NCI-H2196 treated with DMSO at 0.1 percent for 48 hours (cell line): ENCODE data around the gene ADIRF.

Experiments
- DNase-seq: peaks from one replicate; lab custom pipeline; 2025; ENCODE audit not compliant: unreplicated experiment; lab: John Stamatoyannopoulos, UW

ADIRF gene

GRCh38 chr10:86960003-86960862, 8.0 kb upstream of the ADIRF start:
- no peak for DNase-seq

- no peak for DNase-seq
These were observed 7.3 kb upstream of the ADIRF start for GRCh38 chr10:86960863-86961434.

GRCh38 chr10:86961481-86962091, 6.7 kb upstream of the ADIRF start:
- no peak for DNase-seq

- no peak for DNase-seq
These were observed 5.9 kb upstream of the ADIRF start for GRCh38 chr10:86962136-86962980.

GRCh38 chr10:86962981-86963310, 5.3 kb upstream of the ADIRF start:
- no peak for DNase-seq

GRCh38 chr10:86963341-86963919, 4.9 kb upstream of the ADIRF start:
- no peak for DNase-seq

- no peak for DNase-seq
These were observed 4.0 kb upstream of the ADIRF start for GRCh38 chr10:86964061-86964846.

- no peak for DNase-seq
These were observed 3.5 kb upstream of the ADIRF start for GRCh38 chr10:86964847-86965190.

- no peak for DNase-seq
These were observed 2.2 kb upstream of the ADIRF start for GRCh38 chr10:86965986-86966654.

- no peak for DNase-seq
These were observed 771 bp upstream of the ADIRF start for GRCh38 chr10:86967481-86967941.

- no peak for DNase-seq
These were observed 693 bp downstream of the ADIRF start for GRCh38 chr10:86968994-86969355.

- DNase-seq = no peak
These were observed 1.2 kb downstream of the ADIRF start for GRCh38 chr10:86969421-86970041.

GRCh38 chr10:86970162-86970981, 2.1 kb downstream of the ADIRF start:
- no peak for DNase-seq

- DNase-seq = no peak
These were observed 2.6 kb downstream of the ADIRF start for GRCh38 chr10:86970982-86971231.

- no peak for DNase-seq
These were observed 3.1 kb downstream of the ADIRF start for GRCh38 chr10:86971232-86971991.

GRCh38 chr10:86972613-86973380, 4.5 kb downstream of the ADIRF start:
- no peak for DNase-seq

GRCh38 chr10:86974484-86974883, 6.2 kb downstream of the ADIRF start:
- DNase-seq = no peak
